Cardiac muscle cell (in vitro differentiated cells and primary cell): Measurements from ENCODE around the gene VEPH1. TPM values are rescaled to one million over a fixed set of nuclear protein-coding genes. Genes with fewer than 3 reads are reported as not detected.
A peak's percentile ranks its signal among the peaks of the same experiment; 100 is the strongest.

Experiments
- DNase-seq, 2 donors: peaks; one replicate each; pipeline versions ENCODE4 v3.0.0 to v3.0.0-alpha.2; 2010 to 2017; ENCODE audit warnings: low read depth in 1 of 2, low spot score in 1 of 2
- H3K27ac ChIP-seq: fragments of 200-600 bp; sonication (generic); 2 replicates; pipeline ENCODE4 v1.5.1; 2016
- H3K27me3 ChIP-seq: fragments of 200-600 bp; sonication (generic); 2 replicates; pipeline ENCODE4 v1.6.0; 2016; ENCODE audit warnings: control low read depth
- H3K36me3 ChIP-seq: fragments of 200-600 bp; sonication (generic); 2 replicates; pipeline ENCODE4 v1.5.1; 2016; ENCODE audit warnings: control low read depth
- H3K4me1 ChIP-seq: fragments of 200-600 bp; sonication (generic); 2 replicates; pipeline ENCODE4 v1.8.1; 2017; ENCODE audit warnings: low read depth, mild to moderate bottlenecking, mixed run types
- H3K4me3 ChIP-seq: fragments of 200-600 bp; sonication (generic); 2 replicates; pipeline ENCODE4 v1.5.1; 2016; ENCODE audit warnings: mild to moderate bottlenecking
- H3K9me3 ChIP-seq: fragments of 200-600 bp; sonication (generic); 2 replicates; pipeline ENCODE4 v1.5.1; 2017; ENCODE audit warnings: low read depth, mild to moderate bottlenecking, control low read depth
- polyA plus RNA-seq: library from polyadenylated mRNA; unstranded; fragments of >200 nt; fragmentation: Nextera tagmentation; extraction: Ambion mirVana; gene quantifications from 2 replicates; pipeline ENCODE4 v1.2.1, GENCODE V29; 2016
- total RNA-seq: library from RNA; depleted of rRNA; stranded (reverse); fragments of >200 nt; gene quantifications from 2 replicates; pipeline ENCODE4 v1.2.3, GENCODE V29; 2016
- TF ChIP-seq, protein P1 (sequence below): IDR thresholded peaks from 2 replicates; pipeline ENCODE4 v1.5.1; 2012; ENCODE audit warnings: low read depth, mild to moderate bottlenecking, low read length

VEPH1 gene
- total and polyA plus RNA-seq, 2 experiments from 2014 or later, result 1.1 to 1.7 TPM

DNA sequence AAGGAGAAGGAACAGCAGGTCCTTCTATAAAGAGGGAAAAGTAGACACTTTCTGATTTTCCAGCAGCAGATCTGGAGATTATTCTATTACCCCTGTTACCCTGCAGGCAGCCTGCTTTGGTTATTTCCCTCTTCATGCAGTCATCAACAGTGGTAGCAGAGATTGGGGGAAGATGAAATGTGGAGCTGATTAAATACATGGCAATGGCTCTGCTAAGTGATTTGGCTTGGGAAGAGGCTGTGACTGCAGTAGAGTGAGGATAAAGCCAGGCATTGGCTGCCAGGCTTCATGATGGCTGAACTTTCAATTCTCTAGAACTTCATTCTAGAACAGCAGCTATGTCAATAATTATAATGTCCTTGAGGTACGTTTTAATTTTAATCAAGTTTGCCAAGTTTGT is 37.5 kb downstream of the VEPH1 start:
- H3K27ac ChIP-seq, result no peak overlapping the region
- TF ChIP-seq, protein P1, sequence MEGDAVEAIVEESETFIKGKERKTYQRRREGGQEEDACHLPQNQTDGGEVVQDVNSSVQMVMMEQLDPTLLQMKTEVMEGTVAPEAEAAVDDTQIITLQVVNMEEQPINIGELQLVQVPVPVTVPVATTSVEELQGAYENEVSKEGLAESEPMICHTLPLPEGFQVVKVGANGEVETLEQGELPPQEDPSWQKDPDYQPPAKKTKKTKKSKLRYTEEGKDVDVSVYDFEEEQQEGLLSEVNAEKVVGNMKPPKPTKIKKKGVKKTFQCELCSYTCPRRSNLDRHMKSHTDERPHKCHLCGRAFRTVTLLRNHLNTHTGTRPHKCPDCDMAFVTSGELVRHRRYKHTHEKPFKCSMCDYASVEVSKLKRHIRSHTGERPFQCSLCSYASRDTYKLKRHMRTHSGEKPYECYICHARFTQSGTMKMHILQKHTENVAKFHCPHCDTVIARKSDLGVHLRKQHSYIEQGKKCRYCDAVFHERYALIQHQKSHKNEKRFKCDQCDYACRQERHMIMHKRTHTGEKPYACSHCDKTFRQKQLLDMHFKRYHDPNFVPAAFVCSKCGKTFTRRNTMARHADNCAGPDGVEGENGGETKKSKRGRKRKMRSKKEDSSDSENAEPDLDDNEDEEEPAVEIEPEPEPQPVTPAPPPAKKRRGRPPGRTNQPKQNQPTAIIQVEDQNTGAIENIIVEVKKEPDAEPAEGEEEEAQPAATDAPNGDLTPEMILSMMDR, result no peak
- H3K36me3 ChIP-seq, result no peaks in the 10 kb centered on the region
- no peak overlapping the region for H3K4me3 ChIP-seq
- no peaks in the 10 kb centered on the region for H3K4me1 ChIP-seq
- no peaks in the 10 kb centered on the region for H3K9me3 ChIP-seq
- no peak for DNase-seq
- peaks cover 3% of the 10 kb centered on the region for H3K27me3 ChIP-seq

DNA sequence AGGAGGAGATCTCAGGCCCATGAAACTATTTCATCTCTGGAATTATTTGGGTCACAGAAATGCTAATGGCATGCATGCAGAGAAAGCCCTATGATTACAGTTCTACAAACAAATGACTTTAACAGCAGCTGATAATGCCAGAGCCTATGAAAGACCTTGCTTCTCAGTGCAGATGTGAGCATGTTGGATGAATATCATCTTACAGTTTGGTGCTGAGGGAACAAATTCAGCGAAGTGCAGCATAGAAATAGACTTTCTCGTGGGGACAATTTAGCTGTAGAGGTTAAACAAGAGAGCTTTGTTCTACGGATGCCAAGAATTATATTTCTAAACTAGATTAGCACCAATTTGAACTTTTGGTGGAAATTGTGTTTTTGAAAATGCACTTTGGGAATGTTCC is 38.9 kb downstream of the VEPH1 start:
- peaks cover 3% of the 10 kb centered on the region for H3K4me1 ChIP-seq
- no peak overlapping the region for H3K27ac ChIP-seq
- H3K4me3 ChIP-seq, result no peak overlapping the region
- no peak for DNase-seq
- H3K27me3 ChIP-seq, result peaks cover 3% of the 10 kb centered on the region
- no peaks in the 10 kb centered on the region for H3K36me3 ChIP-seq
- TF ChIP-seq, protein P1, result no peak
- H3K9me3 ChIP-seq, result no peaks in the 10 kb centered on the region

DNA sequence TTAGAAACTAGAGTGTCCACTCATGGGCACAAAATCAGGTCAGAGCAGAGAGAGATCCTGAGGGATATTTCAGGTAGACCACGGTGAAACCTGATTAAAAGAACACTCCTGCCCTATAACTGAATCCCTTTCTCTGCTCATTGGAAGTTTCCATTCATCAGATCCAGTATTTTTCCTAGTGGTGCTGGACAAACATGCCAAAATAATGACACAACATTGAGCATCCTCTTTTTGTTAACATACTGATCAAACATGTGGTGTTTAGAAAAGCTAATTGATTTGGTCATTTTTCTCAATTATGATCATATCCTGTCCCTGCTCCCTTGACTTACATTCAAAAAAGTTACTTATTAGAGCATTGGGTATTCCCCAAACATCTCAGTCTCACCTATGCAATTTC is 39.4 kb downstream of the VEPH1 start:
- Histone ChIP-seq H3K4me3 (no peak overlapping the region), H3K4me1 (peaks cover 3% of the 10 kb centered on the region), H3K36me3 (no peaks in the 10 kb centered on the region), H3K9me3 (no peaks in the 10 kb centered on the region), H3K27ac (no peak overlapping the region), H3K27me3 (peaks cover 3% of the 10 kb centered on the region)
- DNase-seq, result no peak
- TF ChIP-seq, protein P1, result no peak

DNA sequence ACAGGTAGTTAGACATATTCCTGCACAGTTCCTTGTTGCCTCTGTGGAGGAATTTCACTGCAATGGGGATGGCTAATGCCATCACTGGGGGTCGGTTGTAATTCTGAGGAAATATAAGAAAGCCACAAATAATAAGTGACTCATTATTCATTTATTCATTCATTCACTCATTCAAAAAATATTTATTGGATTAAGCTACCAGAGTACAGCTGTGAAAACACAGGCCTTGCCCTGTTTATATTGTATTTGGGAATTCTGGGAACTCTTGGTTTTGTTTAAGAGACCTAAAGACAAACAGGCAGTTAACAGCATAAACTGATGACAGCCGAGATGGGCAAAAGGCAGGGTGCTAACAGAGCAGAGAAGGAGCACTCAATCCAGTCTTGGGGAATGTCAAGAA is 43.0 kb downstream of the VEPH1 start:
- no peak overlapping the region for H3K27ac ChIP-seq
- peaks cover 3% of the 10 kb centered on the region for H3K4me1 ChIP-seq
- peaks cover 12% of the 10 kb centered on the region for H3K27me3 ChIP-seq
- no peaks in the 10 kb centered on the region for H3K9me3 ChIP-seq
- no peaks in the 10 kb centered on the region for H3K36me3 ChIP-seq
- DNase-seq, result peak in 1 of 2 donors; percentile 13
- TF ChIP-seq, protein P1, result no peak
- no peak overlapping the region for H3K4me3 ChIP-seq

DNA sequence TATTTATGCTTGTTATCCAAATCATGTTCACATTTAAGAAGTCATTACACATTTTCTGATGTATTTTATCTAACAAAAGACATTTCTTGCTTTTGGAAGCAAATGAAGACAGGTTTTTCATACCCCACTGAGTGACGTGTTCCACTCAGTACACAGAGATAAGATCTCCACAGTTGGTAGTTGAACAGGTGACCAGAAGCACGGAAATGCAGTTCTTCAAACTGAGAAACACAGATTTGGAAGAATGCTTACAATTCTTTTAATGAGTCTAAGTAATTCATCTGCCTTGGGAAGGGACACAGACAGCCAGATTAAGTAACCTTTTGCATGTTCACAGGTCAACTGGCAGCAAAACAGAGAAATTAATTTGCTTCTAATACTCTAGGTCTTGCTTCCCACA is 43.5 kb downstream of the VEPH1 start:
- H3K4me3 ChIP-seq, result no peak overlapping the region
- H3K4me1 ChIP-seq, result peaks cover 3% of the 10 kb centered on the region
- no peaks in the 10 kb centered on the region for H3K9me3 ChIP-seq
- TF ChIP-seq, protein P1, result no peak
- no peak overlapping the region for H3K27ac ChIP-seq
- no peaks in the 10 kb centered on the region for H3K36me3 ChIP-seq
- DNase-seq, result no peak
- H3K27me3 ChIP-seq, result peaks cover 12% of the 10 kb centered on the region

DNA sequence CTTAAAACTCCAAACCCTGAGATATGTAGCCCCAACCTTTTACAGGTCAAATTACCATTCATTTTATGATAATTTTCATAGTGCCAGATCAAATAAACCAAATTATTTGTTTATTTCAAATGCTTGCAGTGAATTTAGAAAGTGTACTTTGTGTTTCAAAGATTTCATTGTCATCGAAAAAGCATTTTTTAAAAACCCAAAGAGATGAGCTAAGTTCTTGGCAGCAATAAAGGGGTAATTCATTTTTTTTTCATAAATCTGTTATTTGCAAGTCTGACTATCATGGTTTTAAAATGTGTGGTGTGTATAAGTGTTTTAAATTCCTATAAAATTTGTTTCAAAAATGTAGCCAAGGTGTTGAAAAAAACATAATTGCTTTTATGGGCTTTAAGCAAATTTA is 49.4 kb downstream of the VEPH1 start:
- TF ChIP-seq, protein P1, result no peak
- Histone ChIP-seq H3K36me3 (no peaks in the 10 kb centered on the region), H3K27ac (no peak overlapping the region)

More for the DNA sequence above, 49.4 kb downstream of the VEPH1 start:
- Histone ChIP-seq H3K9me3 (no peaks in the 10 kb centered on the region), H3K4me1 (no peaks in the 10 kb centered on the region), H3K27me3 (peaks cover 9% of the 10 kb centered on the region), H3K4me3 (no peak overlapping the region)
- no peak for DNase-seq
